ENCODE measurements around the gene IGSF3.

GRCh38 chr1:116628448-116628847 lies 39.1 kb downstream of the IGSF3 start:
- no peak for TF ChIP-seq CTCF (conservative IDR thresholded peaks at IDR 0.05; ENCODE audit: low read depth in 2 of 2)
- TF ChIP-seq EZH2 (IDR thresholded peaks at IDR 0.05; ENCODE audit: low read depth, unreplicated experiment): no peak
- no peak for TF ChIP-seq CREB1 (CRISPR knock-in tag; IDR thresholded peaks at IDR 0.05; ENCODE audit: low read depth)
- TF ChIP-seq REST (IDR thresholded peaks at IDR 0.05; ENCODE audit: unreplicated experiment): no peak
- TF ChIP-seq POLR2AphosphoS5 (IDR thresholded peaks at IDR 0.05; ENCODE audit: low read depth): no peak
- no peak for TF ChIP-seq NANOG (IDR thresholded peaks at IDR 0.05; ENCODE audit: borderline replicate concordance)
- TF ChIP-seq ETS1 (IDR thresholded peaks at IDR 0.05): no peak
